ENCODE data around the gene PPP1R12A.
"Not testable (repeated sequence)": the region's sequence is repeated elsewhere in the genome, so short reads cannot be mapped to it uniquely, and the experiment has no call there.

PPP1R12A gene

DNA sequence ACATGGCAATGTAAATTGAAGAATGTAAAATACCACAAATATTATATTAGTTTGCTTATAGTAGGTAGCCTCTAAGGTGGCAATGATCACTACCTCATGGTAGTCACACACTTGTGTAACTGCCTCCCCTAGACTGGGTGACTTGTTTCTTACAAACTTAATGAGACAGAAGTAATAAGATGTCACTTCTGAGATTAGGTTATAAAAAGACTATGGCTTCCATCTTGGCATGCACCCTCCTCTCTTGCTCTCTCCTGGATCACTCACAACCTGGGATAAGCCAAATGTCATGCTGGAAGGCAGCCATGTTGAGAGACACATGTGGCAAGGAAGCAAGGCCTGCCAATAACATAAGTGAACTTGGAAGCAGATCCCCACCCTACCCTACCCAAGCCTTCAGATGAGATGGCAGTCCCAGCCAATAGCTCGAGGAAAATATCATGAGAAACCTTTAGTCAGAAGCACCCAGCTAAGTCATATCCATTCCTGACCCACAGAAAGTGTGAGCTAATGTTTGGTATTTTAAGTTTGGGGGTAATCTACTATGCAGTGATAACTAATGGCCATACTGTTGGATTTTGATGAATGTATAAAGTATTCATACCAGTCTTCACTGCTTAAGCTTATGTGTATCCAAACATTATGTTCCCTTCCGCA lies 43.3 kb downstream of the PPP1R12A start:
- no peak for DNase-seq (ENCODE audit: low read depth in 2 of 2)

DNA sequence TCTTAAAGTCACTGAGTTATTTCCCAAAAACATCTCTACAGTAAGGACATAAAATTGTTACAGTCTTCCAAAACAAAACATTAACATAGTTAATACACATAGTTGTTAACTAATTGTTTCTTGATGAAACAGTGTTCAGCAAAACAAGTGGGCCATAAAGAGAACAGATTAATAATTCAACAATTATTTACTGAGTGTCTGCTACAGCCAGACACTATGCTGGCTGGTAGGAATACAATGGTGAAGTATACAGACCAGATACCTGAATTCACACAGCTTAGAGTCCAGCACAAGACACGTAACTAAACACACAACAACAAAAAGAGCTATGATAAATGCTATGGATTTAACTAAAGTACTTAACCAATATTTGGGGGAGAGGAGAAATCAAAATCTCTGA lies 47.0 kb downstream of the PPP1R12A start:
- DNase-seq (ENCODE audit: low read depth in 2 of 2): no peak

DNA sequence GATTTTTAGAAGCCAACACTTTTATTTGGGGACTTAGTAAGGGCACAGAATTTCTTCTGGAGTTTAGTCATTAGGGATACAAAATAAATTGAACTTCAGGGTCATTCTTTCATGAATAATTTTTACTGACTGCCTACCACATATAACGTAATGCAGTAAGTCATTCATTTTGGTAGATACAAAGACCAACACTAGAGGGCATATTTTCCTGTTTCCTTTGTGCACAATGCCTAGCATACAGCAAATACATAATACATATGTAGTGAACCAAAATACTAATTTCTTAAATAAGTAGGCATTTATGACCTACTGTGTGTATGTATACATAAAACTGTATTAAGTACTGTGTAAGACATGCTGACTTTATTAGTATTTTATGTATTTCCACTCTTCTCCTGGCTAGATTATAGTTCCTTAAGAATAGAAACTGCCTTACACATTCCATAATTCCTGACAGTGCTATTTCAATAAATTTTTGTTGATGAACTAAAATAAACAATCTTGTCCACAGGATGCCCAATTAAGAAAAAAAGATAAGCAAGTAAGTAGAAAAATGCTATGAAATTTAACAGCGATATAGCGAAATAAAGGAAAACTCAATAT lies 47.9 kb downstream of the PPP1R12A start:
- no peak for DNase-seq (ENCODE audit: low read depth in 2 of 2)

DNA sequence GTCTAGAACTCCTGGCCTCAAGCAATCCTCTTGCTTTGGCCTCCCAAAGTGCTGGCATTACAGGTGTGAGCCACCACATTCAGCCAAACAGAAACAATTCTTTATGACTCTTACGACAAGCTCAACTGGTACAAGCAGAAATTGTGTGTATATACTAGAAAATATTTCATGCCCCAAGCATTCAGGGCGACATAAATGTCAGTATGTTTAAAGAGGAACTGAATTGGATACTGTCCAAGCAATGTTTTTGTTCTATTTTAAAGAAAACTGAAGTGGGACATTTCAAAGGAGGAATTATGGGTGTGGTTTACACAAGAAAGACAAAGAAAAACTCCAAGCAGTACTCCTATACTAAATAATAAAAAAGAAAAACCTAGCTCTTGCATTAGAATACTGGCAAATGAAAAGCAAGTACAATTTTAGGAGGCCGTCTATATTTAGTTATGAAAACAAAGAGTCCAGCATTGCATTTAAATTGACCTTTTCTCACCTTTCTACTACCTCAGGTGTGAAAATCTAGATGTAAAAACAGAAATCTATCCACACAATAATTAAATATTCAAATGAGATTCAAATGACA lies 48.9 kb downstream of the PPP1R12A start:
- DNase-seq (ENCODE audit: low read depth in 2 of 2): no peak

DNA sequence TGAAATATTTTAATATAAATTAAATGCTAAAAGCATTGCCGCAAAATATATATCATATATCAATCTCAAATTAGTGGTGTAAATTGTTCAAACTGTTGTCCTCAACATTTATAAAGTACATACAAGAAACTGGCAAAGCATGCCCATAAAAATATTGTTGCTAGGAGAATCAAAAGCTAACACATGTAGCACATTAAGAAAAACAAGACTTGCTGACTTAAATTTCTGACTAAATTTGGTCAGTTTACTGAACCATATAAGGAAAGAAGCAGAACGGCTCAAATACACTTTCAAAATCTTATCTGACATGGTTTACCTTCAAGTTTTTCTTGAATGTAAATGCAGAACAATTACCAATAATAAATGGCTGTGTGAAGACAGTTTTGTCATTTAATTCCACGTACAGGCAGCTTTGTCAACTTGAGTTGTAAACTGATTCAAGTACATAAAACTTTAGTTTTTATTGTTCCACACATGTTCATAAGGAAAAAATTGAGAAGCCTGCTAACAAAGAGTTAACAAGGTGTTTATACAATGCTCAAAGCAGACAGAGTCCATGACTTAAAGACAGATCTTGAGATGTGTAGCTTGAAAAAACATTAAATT lies 50.4 kb downstream of the PPP1R12A start:
- DNase-seq (ENCODE audit: low read depth in 2 of 2): no peak

DNA sequence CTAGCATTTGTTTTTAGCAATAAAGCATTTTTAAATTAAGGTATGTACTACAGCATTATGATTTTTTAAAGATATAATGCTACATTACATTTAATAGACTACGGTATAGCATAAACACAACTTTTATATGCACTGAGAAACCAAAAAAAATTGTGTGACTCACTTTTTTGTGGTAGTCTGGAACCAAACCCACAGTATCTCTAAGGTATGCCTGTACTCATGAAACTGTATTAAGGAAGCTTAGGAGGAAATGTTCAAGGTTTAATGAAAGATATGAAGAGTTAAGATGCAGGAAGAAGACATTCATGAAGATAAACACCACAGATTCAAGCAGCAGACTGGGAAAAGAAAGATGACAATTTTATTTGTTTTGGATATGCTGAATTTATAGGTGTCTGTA lies 51.7 kb downstream of the PPP1R12A start:
- no peak for DNase-seq (ENCODE audit: low read depth in 2 of 2)

DNA sequence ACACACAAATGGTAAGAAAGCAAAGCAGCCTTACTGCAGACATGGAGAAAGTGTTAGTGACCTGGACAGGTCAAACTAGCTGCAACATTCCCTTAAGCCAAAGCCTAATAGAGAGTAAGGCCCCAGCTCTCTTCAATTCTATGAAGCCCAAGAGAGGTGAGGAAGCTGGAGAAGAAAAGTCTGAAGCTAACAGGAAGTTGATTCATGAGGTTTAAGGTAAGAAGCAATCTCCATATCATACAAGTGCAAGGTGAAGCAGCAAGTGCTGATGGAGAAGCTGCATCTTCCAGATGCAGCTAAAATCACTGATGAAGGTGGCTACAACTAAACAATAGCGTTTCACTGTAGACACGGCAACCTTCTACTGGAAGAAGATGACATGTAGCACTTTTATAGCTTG lies 53.5 kb downstream of the PPP1R12A start:
- no peak for DNase-seq (ENCODE audit: low read depth in 2 of 2)

DNA sequence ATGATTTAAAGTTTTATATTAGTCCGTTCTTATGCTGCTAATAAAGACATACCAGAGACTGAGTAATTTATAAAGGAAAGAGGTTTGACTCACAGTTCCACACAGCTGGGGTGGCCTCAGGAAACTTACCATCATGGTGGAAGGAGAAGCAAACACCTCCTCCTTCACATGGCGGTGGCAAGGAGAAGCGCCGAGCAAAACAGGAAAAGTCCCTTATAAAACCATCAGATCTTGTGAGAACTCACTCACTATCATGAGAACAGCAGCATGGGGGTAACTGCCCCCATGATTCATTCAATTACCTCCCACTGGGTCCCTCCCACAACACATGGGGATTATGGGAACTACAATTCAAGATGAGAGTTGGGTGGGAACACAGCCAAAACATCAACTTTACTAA lies 56.4 kb downstream of the PPP1R12A start:
- DNase-seq (ENCODE audit: low read depth in 2 of 2): not testable (repeated sequence)

DNA sequence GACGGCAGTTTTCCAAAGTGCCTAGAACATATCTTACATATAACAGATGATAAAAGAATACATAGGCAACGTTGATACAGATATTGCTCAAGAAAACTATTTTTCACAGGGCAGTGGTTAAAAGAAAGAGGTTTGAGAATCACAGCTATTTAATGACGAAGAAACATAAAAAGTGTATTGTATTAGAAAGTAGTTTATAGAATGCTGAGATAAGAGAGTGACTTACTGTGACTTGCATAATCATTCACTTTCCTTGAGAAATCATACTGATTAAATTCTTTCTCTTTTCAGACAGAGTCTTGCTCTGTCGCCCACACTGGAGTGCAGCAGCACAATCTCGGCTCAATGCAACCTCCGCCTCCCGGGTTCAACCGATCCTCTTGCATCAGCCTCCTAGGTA lies 57.7 kb downstream of the PPP1R12A start:
- DNase-seq (ENCODE audit: low read depth in 2 of 2): no peak

DNA sequence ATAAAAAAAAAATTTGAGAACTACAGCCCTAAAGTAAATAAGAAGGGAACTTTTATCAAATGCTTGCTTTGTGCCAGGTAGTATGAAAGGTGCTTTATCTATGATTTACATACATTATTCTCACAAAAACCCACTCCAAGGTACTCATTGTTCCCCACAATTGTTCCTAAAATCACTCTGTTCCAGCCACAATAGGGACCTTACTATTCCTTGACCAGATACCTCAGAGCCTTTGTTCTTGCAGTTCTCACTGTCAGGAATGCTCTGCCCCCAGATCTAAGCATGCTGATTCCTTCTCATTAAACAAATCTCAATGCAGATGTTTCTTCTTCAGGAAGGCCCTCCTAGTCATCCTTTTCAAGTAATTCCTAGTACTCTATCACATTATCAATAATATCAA lies 60.2 kb downstream of the PPP1R12A start:
- DNase-seq (ENCODE audit: low read depth in 2 of 2): no peak

DNA sequence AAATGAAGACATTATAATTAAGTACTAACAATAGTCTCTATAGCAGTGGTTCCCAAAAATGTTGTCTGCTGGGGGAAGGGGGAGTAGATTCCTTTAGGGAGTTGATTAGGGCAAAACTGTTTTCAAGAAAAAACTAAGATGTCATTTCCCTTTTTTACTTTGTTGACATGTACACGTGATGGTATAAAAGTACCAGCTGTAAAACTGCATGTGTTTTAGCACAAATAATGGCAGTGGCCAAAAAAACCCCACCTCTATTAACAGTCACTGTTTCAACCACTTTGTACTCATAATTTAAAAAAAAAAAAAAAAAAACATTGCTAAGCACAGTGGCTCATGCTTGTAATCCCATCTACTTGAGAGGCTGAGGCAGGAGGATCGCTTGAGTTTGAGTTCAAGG lies 61.7 kb downstream of the PPP1R12A start:
- no peak for DNase-seq (ENCODE audit: low read depth in 2 of 2)

DNA sequence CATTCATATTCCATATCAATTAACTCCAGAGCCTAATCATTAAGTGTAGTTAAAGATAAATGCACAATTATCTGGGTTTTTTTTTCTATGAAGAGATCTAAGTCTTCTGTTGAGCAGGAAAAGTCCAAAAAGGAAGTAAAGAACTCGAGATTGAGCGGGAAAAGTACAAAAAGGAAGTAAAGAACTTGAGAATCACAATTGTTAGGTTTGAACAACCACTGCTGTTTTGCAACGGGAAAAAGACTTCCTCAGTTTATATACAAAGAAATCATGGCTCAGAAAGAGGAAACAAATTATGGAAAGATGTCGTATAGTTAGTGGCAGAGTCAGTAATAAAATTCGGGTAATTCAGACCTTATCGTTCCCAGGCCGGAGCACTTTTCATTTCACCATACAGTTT lies 63.3 kb downstream of the PPP1R12A start:
- DNase-seq (ENCODE audit: low read depth in 2 of 2): no peak

DNA sequence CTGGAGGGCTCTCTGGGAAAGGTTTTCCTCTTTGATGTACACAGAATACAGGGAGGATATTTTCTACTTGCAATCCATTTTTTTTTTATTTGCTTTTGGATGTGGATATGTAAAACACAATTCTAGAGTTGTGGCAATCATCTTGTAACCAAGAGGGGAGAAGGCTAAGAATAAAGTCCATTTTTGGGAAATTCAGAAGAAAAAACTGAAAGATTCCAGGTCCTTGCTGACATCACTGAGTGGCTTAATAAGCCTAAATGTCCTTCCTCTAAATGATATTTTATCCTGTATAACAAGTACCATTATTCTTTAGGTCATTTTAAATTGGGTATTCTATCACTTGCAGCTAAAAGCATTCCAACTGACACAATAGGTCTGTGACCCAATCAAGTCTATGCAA lies 64.0 kb downstream of the PPP1R12A start:
- no peak for DNase-seq (ENCODE audit: low read depth in 2 of 2)

DNA sequence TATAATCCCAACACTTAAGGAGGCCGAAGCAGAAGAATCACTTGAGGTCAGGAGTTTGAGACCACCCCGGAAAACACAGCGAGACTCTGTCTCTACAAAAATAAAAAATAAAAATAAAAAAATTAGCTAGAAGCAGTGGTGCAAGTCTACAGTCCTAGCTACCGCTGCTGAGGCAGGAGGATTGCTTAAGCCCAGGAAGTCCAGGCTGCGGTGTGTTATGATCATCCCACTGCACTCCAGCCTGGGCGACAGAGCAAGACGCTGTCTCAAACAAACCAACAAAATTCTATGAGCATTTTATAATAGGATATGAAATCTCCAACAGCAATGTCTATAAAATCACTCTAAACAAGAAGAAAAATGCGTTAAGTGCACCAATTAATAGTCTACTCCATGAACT lies 75.3 kb downstream of the PPP1R12A start:
- DNase-seq (ENCODE audit: low read depth in 2 of 2): no peak

DNA sequence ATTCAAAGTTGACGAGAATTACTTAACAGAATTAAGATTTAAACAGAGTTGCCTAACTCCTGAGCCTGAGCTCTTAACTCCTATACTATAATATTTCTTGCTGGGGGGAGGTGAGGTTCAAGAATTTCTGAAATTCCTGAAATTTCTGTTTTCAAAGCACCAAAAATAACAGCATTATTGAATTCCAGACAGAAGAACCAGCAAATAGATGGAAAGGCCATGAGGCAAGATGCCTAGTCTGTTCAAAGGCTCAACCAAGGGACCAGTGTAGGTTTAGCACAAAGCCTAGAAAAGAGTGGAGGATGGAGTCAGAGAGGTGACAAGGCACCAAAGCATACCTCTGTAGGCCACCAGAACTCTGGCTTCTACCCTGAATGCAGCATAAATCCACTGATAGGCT lies 76.4 kb downstream of the PPP1R12A start:
- no peak for DNase-seq (ENCODE audit: low read depth in 2 of 2)

DNA sequence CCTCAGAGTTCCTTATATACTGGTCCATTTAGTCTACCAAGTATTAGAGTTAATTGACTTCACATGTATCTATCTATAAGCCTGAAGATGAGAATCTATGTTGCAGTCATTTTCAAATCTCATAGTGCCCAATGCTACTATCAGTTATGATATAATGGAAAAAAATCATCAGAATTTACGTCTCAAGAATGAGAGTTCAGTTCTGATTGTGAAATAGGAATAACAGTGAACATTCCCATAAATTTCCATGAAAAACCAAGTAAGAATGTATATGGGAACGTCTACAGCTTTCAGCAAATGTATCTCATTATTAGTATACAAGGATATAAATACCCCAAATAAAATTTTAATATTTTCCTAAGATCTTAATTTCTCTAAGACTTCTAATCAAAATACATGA lies 77.2 kb downstream of the PPP1R12A start:
- no peak for DNase-seq (ENCODE audit: low read depth in 2 of 2)

DNA sequence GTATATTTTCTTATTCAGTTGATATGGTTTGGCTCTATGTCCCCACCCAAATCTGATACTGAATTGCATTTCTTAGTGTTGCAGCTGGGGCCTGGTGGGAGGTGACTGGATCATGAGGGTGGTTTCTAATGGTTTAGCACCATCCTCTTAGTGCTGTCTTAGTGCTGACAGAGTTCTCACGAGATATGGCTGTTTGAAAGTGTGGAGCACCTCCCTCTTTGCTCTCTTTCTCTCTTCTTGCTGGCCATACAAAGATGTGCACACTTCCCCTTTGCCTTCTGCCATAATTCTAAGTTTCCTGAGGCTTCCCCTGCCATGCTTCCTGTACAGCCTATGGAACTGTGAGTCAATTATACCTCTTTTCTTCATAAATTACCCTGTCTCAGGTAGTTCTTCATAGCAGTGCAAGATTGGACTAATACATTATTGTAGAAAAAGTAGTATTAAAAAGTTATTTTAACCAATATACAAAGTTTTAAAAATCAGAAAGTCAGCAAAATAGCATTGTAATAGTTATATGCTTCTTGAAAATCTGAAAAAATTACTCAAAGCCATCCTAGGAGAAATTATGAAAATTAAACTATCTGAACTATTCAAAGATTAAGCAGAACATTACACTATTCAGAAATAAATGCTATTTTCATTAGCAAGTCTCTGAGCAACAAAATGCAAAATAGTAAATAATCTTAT lies 84.1 kb downstream of the PPP1R12A start:
- DNase-seq (ENCODE audit: low read depth in 2 of 2): no peak

DNA sequence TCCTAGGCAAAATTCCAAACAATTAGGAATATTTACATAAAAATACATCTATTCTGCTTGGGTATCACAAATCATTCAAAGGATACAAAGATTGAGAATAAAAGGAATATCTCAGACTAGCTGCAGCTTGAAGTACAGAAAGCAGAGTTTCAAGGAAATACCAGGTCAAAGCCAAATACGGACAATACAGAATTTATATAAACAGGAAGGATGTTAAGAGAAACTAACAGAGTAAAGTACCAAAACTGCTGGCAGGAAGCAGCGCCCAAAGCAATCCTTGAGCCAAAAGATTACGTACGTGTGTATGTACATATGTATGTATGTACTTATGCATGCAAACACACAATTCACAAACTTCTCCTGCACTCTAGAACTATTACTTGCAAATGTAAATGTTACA lies 86.6 kb downstream of the PPP1R12A start:
- DNase-seq (ENCODE audit: low read depth in 2 of 2): no peak

DNA sequence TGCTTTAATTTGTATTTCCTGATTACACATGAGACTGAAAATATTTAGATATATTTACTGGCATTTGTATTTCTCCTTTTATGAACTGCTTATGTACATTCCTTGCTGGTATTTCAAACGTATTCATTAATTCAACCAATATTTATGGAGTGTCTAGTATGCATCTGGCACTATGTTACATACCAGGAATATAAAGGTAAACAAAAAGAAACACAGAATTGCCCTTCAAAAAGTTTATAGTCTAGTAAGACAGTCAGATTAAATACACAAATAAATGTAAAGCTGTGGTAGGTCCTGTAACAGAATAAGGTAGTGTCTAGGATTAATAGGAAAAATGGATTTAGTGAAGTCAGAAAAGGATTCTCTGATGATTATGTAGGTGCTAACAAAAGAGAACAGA lies 87.5 kb downstream of the PPP1R12A start:
- no peak for DNase-seq (ENCODE audit: low read depth in 2 of 2)

DNA sequence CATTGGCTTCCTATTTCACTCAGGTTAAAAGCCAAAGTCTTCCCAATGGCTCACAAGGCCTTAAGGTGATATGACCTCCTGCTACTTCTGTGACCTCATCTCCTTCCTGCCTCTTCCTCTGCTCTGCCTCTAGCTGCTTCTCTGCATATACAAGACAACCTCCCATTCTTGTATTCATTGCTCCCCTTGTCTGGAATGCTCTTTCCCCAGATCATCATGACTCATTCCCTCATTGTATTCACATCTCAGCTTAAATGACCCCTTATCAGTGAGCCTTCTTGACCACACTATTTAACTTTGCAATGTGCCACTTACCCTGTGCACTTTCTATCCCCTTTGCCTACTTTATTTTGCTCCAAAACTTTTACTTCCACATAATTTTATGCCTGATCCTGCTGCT lies 90.2 kb downstream of the PPP1R12A start:
- DNase-seq (ENCODE audit: low read depth in 2 of 2): no peak

DNA sequence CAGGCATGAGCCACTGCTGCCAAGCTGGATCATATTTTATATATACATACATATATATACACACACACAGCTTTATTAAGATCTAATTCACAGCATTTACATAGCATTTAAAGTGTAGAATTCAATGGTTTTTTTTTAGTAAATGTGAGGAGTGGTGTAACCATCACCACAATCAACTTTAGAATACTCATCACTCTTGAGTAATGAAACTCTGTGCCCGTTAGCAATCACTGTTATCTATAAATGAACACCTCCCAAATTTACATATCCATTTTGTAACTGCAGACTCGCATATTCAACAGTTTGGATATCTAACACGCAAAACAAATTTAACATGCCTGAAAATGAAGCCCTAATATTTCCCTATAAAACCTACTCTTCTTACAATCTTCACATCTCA lies 90.9 kb downstream of the PPP1R12A start:
- no peak for DNase-seq (ENCODE audit: low read depth in 2 of 2)

DNA sequence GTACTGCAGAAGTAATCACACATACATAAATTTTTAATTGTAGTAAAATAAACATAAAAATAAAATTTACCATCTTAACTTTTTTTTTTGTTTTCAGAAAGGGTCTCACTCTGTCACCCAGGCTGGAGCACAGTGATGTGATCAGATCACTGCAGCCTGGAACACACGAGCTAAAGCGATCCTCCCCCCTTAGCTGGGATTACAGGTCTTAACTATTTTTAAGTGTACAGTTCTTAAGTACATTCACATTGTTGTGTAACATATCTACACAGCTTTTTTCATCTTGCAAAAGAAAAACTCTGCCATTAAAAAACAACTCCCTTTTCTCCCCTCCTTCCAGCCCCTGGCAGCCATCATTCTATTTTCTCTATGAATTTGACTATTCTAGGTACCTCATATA lies 92.3 kb downstream of the PPP1R12A start:
- no peak for DNase-seq (ENCODE audit: low read depth in 2 of 2)

DNA sequence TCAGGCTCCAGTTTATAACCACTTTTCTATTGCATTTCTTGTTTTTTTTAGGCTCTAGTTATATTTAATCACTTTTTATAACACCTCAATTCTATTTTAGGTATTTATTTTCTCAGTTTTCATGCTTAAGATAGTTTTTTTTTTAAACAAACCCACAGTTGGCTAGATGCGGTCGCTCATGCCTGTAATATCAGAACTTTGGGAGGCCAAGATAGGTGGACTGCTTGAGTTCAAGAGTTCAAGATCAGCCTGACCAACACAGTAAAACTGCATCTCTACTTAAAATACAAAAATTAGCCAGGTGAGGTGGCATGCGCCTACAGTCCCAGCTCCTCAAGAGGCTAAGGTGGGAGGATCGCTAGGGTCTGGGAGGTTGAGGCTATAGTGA lies 93.0 kb downstream of the PPP1R12A start:
- no peak for DNase-seq (ENCODE audit: low read depth in 2 of 2)
